WTC11 (cell line): Measurements from ENCODE around the gene PPFIBP2. TPM values are rescaled to one million over a fixed set of nuclear protein-coding genes. Genes with fewer than 3 reads are reported as not detected.

Experiments used
- ATAC-seq: fragments of 200-7000 bp; cut with Tn5 transposase; 2 replicates; pipeline ENCODE4 v1.10.0; 2021; ENCODE audit warnings: mild to moderate bottlenecking, moderate library complexity
- CTCF ChIA-PET: fragments of 300-600 bp; sonication (Branson Sonifier 250); formaldehyde crosslinking; loops from one replicate; lab custom pipeline; 2021; ENCODE audit warnings: antibody characterized with exemption; lab: Charles Lee
- POLR2A ChIA-PET: fragments of 350-600 bp; sonication (Branson Sonifier 250); formaldehyde crosslinking; loops from one replicate; lab custom pipeline; 2021; ENCODE audit warnings: antibody characterized with exemption; lab: Charles Lee
- DNase-seq: peaks from one replicate; pipeline ENCODE4 v3.0.0; 2021; ENCODE audit warnings: low spot score
- H3K27ac Mint-ChIP-seq: 2 replicates; pipeline ENCODE4 v1.8.0; 2021; ENCODE audit warnings: mixed read lengths
- H3K27me3 Mint-ChIP-seq: 2 replicates; pipeline ENCODE4 v1.8.0; 2021; ENCODE audit warnings: low read depth, mild to moderate bottlenecking, moderate library complexity, mixed read lengths
- H3K36me3 Mint-ChIP-seq: 2 replicates; pipeline ENCODE4 v1.8.0; 2021; ENCODE audit warnings: mixed read lengths
- H3K4me1 Mint-ChIP-seq: 2 replicates; pipeline ENCODE4 v1.8.0; 2022; ENCODE audit warnings: mixed read lengths
- H3K4me3 Mint-ChIP-seq: 2 replicates; pipeline ENCODE4 v1.8.0; 2021; ENCODE audit warnings: mild to moderate bottlenecking, moderate library complexity, mixed read lengths
- H3K9me3 Mint-ChIP-seq: 2 replicates; pipeline ENCODE4 v1.8.0; 2021; ENCODE audit warnings: mixed read lengths
- ARID4B ChIP-seq: sonication (generic); formaldehyde crosslinking; IDR thresholded peaks from 2 replicates; pipeline ENCODE4 v1.8.0; 2023; ENCODE audit warnings: missing genetic modification reagents, mild to moderate bottlenecking, borderline replicate concordance
- ATF3 ChIP-seq: sonication (generic); formaldehyde crosslinking; conservative IDR thresholded peaks from 2 replicates; pipeline ENCODE4 v1.8.1; 2022; ENCODE audit warnings: mild to moderate bottlenecking, missing genetic modification reagents
- CREM ChIP-seq: sonication (generic); formaldehyde crosslinking; IDR thresholded peaks from 2 replicates; pipeline ENCODE4 v1.8.1; 2022; ENCODE audit warnings: mild to moderate bottlenecking, missing genetic modification reagents, moderate library complexity
- ERG ChIP-seq: fragments of 250-450 bp; sonication (Bioruptor Pico); IDR thresholded peaks from 2 replicates; pipeline ENCODE4 v1.8.0; 2021; ENCODE audit warnings: mild to moderate bottlenecking
- ETV6 ChIP-seq: sonication (generic); formaldehyde crosslinking; IDR thresholded peaks from 2 replicates; pipeline ENCODE4 v1.8.1; 2022; ENCODE audit warnings: mild to moderate bottlenecking, missing genetic modification reagents
- SP1 ChIP-seq: sonication (generic); formaldehyde crosslinking; conservative IDR thresholded peaks from 2 replicates; pipeline ENCODE4 v1.8.1; 2022; ENCODE audit warnings: missing genetic modification reagents
- STAT6 ChIP-seq: sonication (generic); formaldehyde crosslinking; conservative IDR thresholded peaks from 2 replicates; pipeline ENCODE4 v1.8.1; 2023; ENCODE audit warnings: mild to moderate bottlenecking, low read depth, missing genetic modification reagents, moderate library complexity
- ZNF232 ChIP-seq: sonication (generic); formaldehyde crosslinking; IDR thresholded peaks from 2 replicates; pipeline ENCODE4 v1.8.0; 2022; ENCODE audit warnings: mild to moderate bottlenecking, missing genetic modification reagents
- ZNF512 ChIP-seq: sonication (generic); formaldehyde crosslinking; IDR thresholded peaks from 2 replicates; pipeline ENCODE4 v1.8.1; 2022; ENCODE audit warnings: missing genetic modification reagents, borderline replicate concordance
- ZNF671 ChIP-seq: fragments of 250-450 bp; sonication (Bioruptor Pico); IDR thresholded peaks from 2 replicates; pipeline ENCODE4 v1.8.0; 2021; ENCODE audit warnings: mild to moderate bottlenecking
- total RNA-seq: library from RNA; stranded (reverse); gene quantifications from 3 replicates; pipeline ENCODE4 v1.2.3, GENCODE V29; 2021

PPFIBP2 gene
- total RNA-seq, 1 experiment from 2014 or later: 21.4 TPM

GRCh38 chr11:7524462-7525235, 10.8 kb downstream of the PPFIBP2 start:
- no peak overlapping the region for H3K27ac Mint-ChIP-seq

More at GRCh38 chr11:7524462-7525235, 10.8 kb downstream of the PPFIBP2 start:
- DNase-seq (no peak), ATAC-seq (no peak)
- CTCF ChIA-PET: interaction anchor here (1.2 kb wide), 1 partner anchor 19 kb away, joined by 3 read pairs; no protein-coding TSS in a partner anchor
- no peak for TF ChIP-seq ATF3 (CRISPR knock-in tag)
- no peak for TF ChIP-seq ZNF512 (CRISPR knock-in tag)
- no peak for TF ChIP-seq STAT6 (CRISPR knock-in tag)
- TF ChIP-seq ZNF232 (CRISPR knock-in tag): no peak
- TF ChIP-seq ZNF671 (CRISPR knock-in tag): no peak
- TF ChIP-seq ARID4B (CRISPR knock-in tag): no peak
- no peak for TF ChIP-seq ERG (CRISPR knock-in tag)
- TF ChIP-seq CREM (CRISPR knock-in tag): no peak
- TF ChIP-seq ETV6 (CRISPR knock-in tag): no peak
- TF ChIP-seq SP1: no peak
- Mint-ChIP-seq H3K27me3 (no peaks in the 10 kb centered on the region; the same call in 1 of the 2 replicates), H3K4me3 (no peak overlapping the region), H3K4me1 (peaks cover 6% of the 10 kb centered on the region), H3K9me3 (no peaks in the 10 kb centered on the region), H3K36me3 (no peaks in the 10 kb centered on the region)
- POLR2A ChIA-PET: no interaction called here
